Mesenchymal stem cell (in vitro differentiated cells and primary cell): ENCODE data around the gene SLC7A14.
"Not testable (repeated sequence)": the region's sequence is repeated elsewhere in the genome, so short reads cannot be mapped to it uniquely, and the experiment has no call there.

Experiments
- DNase-seq: peaks from one replicate; pipeline ENCODE4 v3.0.0-alpha.2; 2013
- H2AFZ ChIP-seq: one replicate; pipeline ENCODE4 v1.6.1; 2013; ENCODE audit warnings: low read depth, mild to moderate bottlenecking, control low read depth, inconsistent platforms, low read length, moderate library complexity
- H2AK5ac ChIP-seq: 2 replicates; pipeline ENCODE4 v1.6.1; 2013; ENCODE audit warnings: low read length, moderate library complexity, mild to moderate bottlenecking, inconsistent platforms; ENCODE audit not compliant: severe bottlenecking
- H2BK120ac ChIP-seq: one replicate; pipeline ENCODE4 v1.6.1; 2013; ENCODE audit warnings: low read depth, mild to moderate bottlenecking, inconsistent platforms, low read length, moderate library complexity
- H2BK12ac ChIP-seq, 2 experiments: one replicate each; pipeline ENCODE4 v1.6.1; 2013; ENCODE audit warnings: inconsistent platforms in 2 of 2, low read length in 2 of 2, mild to moderate bottlenecking in 2 of 2, moderate library complexity in 2 of 2, control low read depth in 1 of 2
- H2BK15ac ChIP-seq: one replicate; pipeline ENCODE4 v1.6.1; 2013; ENCODE audit warnings: mild to moderate bottlenecking, low read depth, inconsistent platforms; ENCODE audit not compliant: poor library complexity, severe bottlenecking
- H2BK5ac ChIP-seq: 2 replicates; pipeline ENCODE4 v1.6.1; 2013; ENCODE audit warnings: low read depth, mild to moderate bottlenecking, low read length, control low read depth, inconsistent platforms; ENCODE audit not compliant: poor library complexity, severe bottlenecking
- H3K14ac ChIP-seq, 2 experiments: one replicate each; pipeline ENCODE4 v1.6.1; 2013; ENCODE audit warnings: inconsistent platforms in 2 of 2, low read length in 2 of 2, control low read depth in 1 of 2, mild to moderate bottlenecking in 1 of 2, moderate library complexity in 1 of 2
- H3K18ac ChIP-seq, 2 experiments: one replicate each; pipeline ENCODE4 v1.6.1; 2013; ENCODE audit warnings: inconsistent platforms in 2 of 2, low read length in 2 of 2, control low read depth in 1 of 2, low read depth in 1 of 2, mild to moderate bottlenecking in 1 of 2
- H3K23ac ChIP-seq, 2 experiments: one replicate each; pipeline ENCODE4 v1.6.1; 2013; ENCODE audit warnings: inconsistent platforms in 2 of 2, low read length in 2 of 2, mild to moderate bottlenecking in 2 of 2, moderate library complexity in 2 of 2, control low read depth in 1 of 2
- H3K27ac ChIP-seq: 2 replicates; pipeline ENCODE4 v1.5.1; 2013; ENCODE audit warnings: mild to moderate bottlenecking, moderate library complexity, low read length, control low read depth, inconsistent platforms; ENCODE audit not compliant: poor library complexity, severe bottlenecking
- H3K27me3 ChIP-seq, 2 experiments: 2 replicates each; pipeline versions ENCODE4 v1.6.1 to v1.7.0; 2013; ENCODE audit warnings: low read length in 2 of 2, mild to moderate bottlenecking in 2 of 2, moderate library complexity in 2 of 2, control low read depth in 1 of 2, inconsistent platforms in 1 of 2; ENCODE audit not compliant: control insufficient read depth in 1 of 2, insufficient read depth in 1 of 2
- H3K36me3 ChIP-seq, 2 experiments: 2 replicates each; pipeline versions ENCODE4 v1.6.1 to v1.7.0; 2013; ENCODE audit warnings: low read length in 2 of 2, control low read depth in 1 of 2, inconsistent platforms in 1 of 2, low read depth in 1 of 2, mild to moderate bottlenecking in 1 of 2; ENCODE audit not compliant: insufficient read depth in 2 of 2, control insufficient read depth in 1 of 2
- H3K4ac ChIP-seq, 2 experiments: one replicate each; pipeline ENCODE4 v1.6.1; 2013; ENCODE audit warnings: inconsistent platforms in 2 of 2, low read length in 2 of 2, mild to moderate bottlenecking in 2 of 2, moderate library complexity in 2 of 2, control low read depth in 1 of 2, low read depth in 1 of 2
- H3K4me1 ChIP-seq: 2 replicates; pipeline ENCODE4 v1.6.1; 2013; ENCODE audit warnings: low read depth, low read length, control low read depth; ENCODE audit not compliant: control insufficient read depth, insufficient read depth
- H3K4me2 ChIP-seq: 2 replicates; pipeline ENCODE4 v1.6.1; 2013; ENCODE audit warnings: low read length, mild to moderate bottlenecking, inconsistent platforms; ENCODE audit not compliant: poor library complexity, severe bottlenecking
- H3K4me3 ChIP-seq, 2 experiments: 2 replicates each; pipeline versions ENCODE4 v1.5.1 to v1.7.0; 2013; ENCODE audit warnings: low read length in 2 of 2, mild to moderate bottlenecking in 2 of 2, control low read depth in 1 of 2, low read depth in 1 of 2; ENCODE audit not compliant: insufficient read depth in 1 of 2
- H3K79me1 ChIP-seq: replicated peaks from 2 replicates; pipeline ENCODE4 v1.6.1; 2013; ENCODE audit warnings: mild to moderate bottlenecking, control low read depth, low read length, inconsistent platforms; ENCODE audit not compliant: poor library complexity, severe bottlenecking
- H3K9ac ChIP-seq: 2 replicates; pipeline ENCODE4 v1.7.0; 2013; ENCODE audit warnings: mild to moderate bottlenecking, low read length, moderate library complexity
- H3K9me3 ChIP-seq: 2 replicates; pipeline ENCODE4 v1.7.0; 2013; ENCODE audit warnings: mild to moderate bottlenecking, low read length; ENCODE audit not compliant: control insufficient read depth
- H4K8ac ChIP-seq: one replicate; pipeline ENCODE4 v1.6.1; 2013; ENCODE audit warnings: inconsistent platforms, mild to moderate bottlenecking, low read length, moderate library complexity
- H4K91ac ChIP-seq: one replicate; pipeline ENCODE4 v1.6.1; 2013; ENCODE audit warnings: mild to moderate bottlenecking, low read length, inconsistent platforms
- WGBS: methylation state at CpG from one replicate; pipeline ENCODE4 v1.1.7; 2013; ENCODE audit warnings: mixed read lengths; 5-methylcytosine and 5-hydroxymethylcytosine counted together

The SLC7A14 gene

GRCh38 chr3:170584585-170585007 lies 1.3 kb downstream of the SLC7A14 start:
- DNase-seq: peak; percentile 77
- H2BK120ac ChIP-seq: no peak overlapping the region

GRCh38 chr3:170579646-170580045 lies 6.2 kb downstream of the SLC7A14 start:
- no peak overlapping the region for H3K9ac ChIP-seq
- H2AFZ ChIP-seq: no peak overlapping the region
- no peak overlapping the region for H4K8ac ChIP-seq
- H3K27ac ChIP-seq: no peak overlapping the region
- no peak overlapping the region for H2BK12ac ChIP-seq
- no peaks in the 10 kb centered on the region for H3K79me1 ChIP-seq
- H2AK5ac ChIP-seq: no peak overlapping the region
- H2BK15ac ChIP-seq: no peak overlapping the region
- no peak overlapping the region for H2BK120ac ChIP-seq
- H3K4me1 ChIP-seq: peaks cover 1% of the 10 kb centered on the region
- 78% methylated on average over 3 of the region's 3 CpGs for WGBS
- no peak overlapping the region for H3K14ac ChIP-seq
- no peak overlapping the region for H3K23ac ChIP-seq
- no peak overlapping the region for H4K91ac ChIP-seq
- no peak overlapping the region for H2BK5ac ChIP-seq
- no peaks in the 10 kb centered on the region for H3K9me3 ChIP-seq
- H3K36me3 ChIP-seq: no peaks in the 10 kb centered on the region
- H3K4ac ChIP-seq: no peak overlapping the region
- peaks cover 1 to 17% of the 10 kb centered on the region in 2 experiments for H3K27me3 ChIP-seq
- no peak overlapping the region for H3K4me3 ChIP-seq
- no peak overlapping the region for H3K18ac ChIP-seq
- no peak for DNase-seq
- H3K4me2 ChIP-seq: no peak overlapping the region

More at GRCh38 chr3:170584585-170585007, 1.3 kb downstream of the SLC7A14 start:
- H3K23ac ChIP-seq: peak overlapping the region in 1 of 2 experiments; percentile 41
- H4K8ac ChIP-seq: no peak overlapping the region
- H3K79me1 ChIP-seq: no peaks in the 10 kb centered on the region
- H3K9ac ChIP-seq: peak overlapping the region; percentile 73
- H2BK5ac ChIP-seq: no peak overlapping the region
- no peak overlapping the region for H3K27ac ChIP-seq
- H3K4me2 ChIP-seq: peak overlapping the region; percentile 94
- no peaks in the 10 kb centered on the region for H3K9me3 ChIP-seq
- peak overlapping the region; percentile 31 for H2AFZ ChIP-seq
- H3K4me3 ChIP-seq: peak overlapping the region; percentile 3 to 81
- no peak overlapping the region for H2BK15ac ChIP-seq
- no peak overlapping the region for H3K14ac ChIP-seq
- H3K27me3 ChIP-seq: peaks cover 16 to 62% of the 10 kb centered on the region in 2 experiments
- no peak overlapping the region for H3K4ac ChIP-seq
- H3K4me1 ChIP-seq: peaks cover 16% of the 10 kb centered on the region
- H2BK12ac ChIP-seq: no peak overlapping the region
- WGBS: 0% methylated on average over 15 of the region's 20 CpGs
- no peaks in the 10 kb centered on the region for H3K36me3 ChIP-seq
- no peak overlapping the region for H4K91ac ChIP-seq
- H3K18ac ChIP-seq: no peak overlapping the region
- H2AK5ac ChIP-seq: no peak overlapping the region

- Histone ChIP-seq H3K9me3 (no peaks in the 10 kb centered on the region), H3K27ac (peak overlapping the region; percentile 53), H3K4ac (no peak overlapping the region), H3K23ac (no peak overlapping the region), H3K79me1 (no peaks in the 10 kb centered on the region), H3K27me3 (no peaks in the 10 kb centered on the region), H4K8ac (no peak overlapping the region), H4K91ac (no peak overlapping the region), H3K4me2 (no peak overlapping the region), H2BK5ac (no peak overlapping the region), H2BK120ac (no peak overlapping the region), H3K14ac (no peak overlapping the region), H3K4me1 (no peaks in the 10 kb centered on the region), H2BK12ac (no peak overlapping the region), H3K36me3 (no peaks in the 10 kb centered on the region), H3K9ac (peak overlapping the region; percentile 78), H2BK15ac (no peak overlapping the region), H3K4me3 (no peak overlapping the region), H2AFZ (no peak overlapping the region), H2AK5ac (no peak overlapping the region), H3K18ac (no peak overlapping the region)
- peak; percentile 85 for DNase-seq
- 24% methylated on average over 2 of the region's 3 CpGs for WGBS
Measured at GRCh38 chr3:170572665-170573253, 13.1 kb downstream of the SLC7A14 start.

- not testable (repeated sequence) for H3K9ac ChIP-seq, H2BK120ac ChIP-seq, H4K8ac ChIP-seq, H3K4me2 ChIP-seq, H4K91ac ChIP-seq, DNase-seq, H3K14ac ChIP-seq, H3K4me3 ChIP-seq, H3K27me3 ChIP-seq, H3K23ac ChIP-seq, H2AK5ac ChIP-seq, H3K9me3 ChIP-seq, H2BK5ac ChIP-seq, H3K27ac ChIP-seq, H3K79me1 ChIP-seq, H2BK15ac ChIP-seq, H2AFZ ChIP-seq, H2BK12ac ChIP-seq, H3K4ac ChIP-seq, H3K36me3 ChIP-seq, H3K18ac ChIP-seq, H3K4me1 ChIP-seq
- WGBS: no CpG with 5 or more reads among the region's 1 CpG
Measured at GRCh38 chr3:170567598-170567997, 18.3 kb downstream of the SLC7A14 start.
